HG02884 (cell line): Measurements from ENCODE around the gene KIF25.

ENCODE experiments used
- ATAC-seq: cut with Tn5 transposase; IDR thresholded peaks from one replicate; pipeline ENCODE4 v1.9.1; 2021; ENCODE audit warnings: mild to moderate bottlenecking, moderate library complexity; ENCODE audit not compliant: unreplicated experiment

Gene KIF25, protein sequence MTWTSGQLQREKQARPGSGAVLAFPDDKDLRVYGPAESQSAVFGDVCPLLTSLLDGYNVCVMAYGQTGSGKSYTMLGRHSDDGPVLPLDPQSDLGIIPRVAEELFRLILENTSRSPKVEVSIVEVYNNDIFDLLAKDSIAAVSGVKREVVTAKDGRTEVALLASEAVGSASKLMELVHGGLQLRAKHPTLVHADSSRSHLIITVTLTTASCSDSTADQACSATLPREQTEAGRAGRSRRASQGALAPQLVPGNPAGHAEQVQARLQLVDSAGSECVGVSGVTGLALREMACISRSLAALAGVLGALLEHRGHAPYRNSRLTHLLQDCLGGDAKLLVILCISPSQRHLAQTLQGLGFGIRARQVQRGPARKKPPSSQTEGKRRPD

DNA sequence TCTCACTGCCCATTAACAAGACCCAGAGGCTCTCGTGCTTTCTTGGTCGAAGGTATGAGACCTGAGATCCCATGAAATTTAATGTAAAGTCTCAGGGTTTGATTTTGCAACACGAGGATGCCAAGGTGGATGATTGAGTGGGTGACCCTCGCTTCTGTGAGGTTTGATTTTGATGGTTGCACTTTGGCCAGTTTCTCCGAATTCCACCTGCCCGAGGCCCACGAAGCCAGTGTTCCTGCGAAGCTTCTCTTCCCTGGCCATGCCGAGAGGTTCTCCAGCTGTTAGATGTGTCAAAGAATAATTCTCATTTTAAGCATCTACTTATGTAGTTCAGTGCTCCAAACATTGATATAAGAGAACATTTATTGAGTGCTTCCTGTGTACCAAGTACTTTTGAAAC is at the start of gene KIF25:
TSS of gene KIF25 (plus strand) at position 30 of the 400 bp plus-strand sequence. CDS start 31,915 bp downstream, outside the sequence.
- ATAC-seq, result no peak

DNA sequence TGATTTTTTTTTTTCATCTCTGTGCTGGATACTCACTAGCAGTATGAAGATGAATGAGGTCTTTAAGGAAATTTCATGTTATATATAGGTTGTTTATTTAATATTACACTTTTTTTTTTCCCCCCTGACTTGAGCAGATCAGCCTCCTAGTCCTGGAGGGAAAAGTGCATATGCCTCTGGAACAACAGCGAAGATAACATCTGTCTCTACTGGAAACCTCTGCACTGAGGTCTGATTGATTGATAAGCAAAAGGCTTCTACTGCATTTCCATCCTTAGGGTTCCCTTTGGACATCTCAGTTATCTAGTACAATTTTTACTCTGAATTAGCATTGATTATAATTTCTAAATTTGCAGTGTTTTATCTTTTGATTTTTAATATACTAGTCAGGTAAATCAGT is 49.8 kb upstream of the KIF25 start:
- no peak for ATAC-seq

DNA sequence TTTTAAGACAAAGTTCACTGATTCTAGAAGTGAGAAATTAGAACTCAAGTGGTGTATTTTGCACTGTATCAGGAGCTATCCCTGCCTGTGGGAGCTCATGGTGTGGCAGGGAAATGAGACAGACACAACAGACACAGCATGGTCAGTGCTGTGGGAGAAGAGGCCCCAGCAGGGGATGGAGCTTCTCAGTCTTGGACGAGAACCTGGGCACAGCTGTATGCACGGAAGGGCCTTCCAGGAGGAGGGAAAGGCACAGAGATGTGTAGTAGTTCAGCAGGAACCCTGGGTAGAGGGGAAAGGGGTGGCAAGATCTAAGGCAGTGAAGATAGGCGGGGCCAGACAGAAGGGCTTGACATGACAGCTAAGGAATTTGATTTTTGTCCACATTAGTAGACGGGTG is 48.8 kb upstream of the KIF25 start:
- ATAC-seq, result no peak

DNA sequence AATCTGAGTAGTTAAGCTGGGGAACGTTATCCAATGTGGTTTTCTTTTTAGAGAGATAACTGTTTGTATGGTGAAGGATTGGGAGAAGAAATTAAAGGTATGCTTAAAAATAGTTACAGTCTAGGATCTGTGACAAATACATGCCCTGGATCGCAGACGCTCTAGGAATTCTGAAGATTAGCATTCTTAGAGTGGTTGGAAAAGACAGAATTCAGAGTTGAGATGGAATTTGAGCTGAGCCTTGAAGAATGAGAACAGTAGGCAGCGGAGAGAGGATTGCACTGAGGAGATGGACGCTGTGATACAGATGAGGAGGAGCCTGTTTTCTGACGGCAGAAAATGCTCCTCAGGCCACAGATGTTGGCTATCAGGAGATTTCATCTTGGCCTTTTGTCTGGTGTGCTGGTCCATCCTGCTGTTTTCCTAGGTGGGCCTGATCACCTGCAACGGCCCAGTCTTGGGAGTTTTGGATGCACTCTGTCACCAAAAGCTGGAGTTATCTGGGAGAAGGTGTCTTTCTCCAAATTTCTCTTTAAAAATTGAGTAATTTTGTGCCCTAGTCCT is 48.3 kb upstream of the KIF25 start:
- no peak for ATAC-seq

DNA sequence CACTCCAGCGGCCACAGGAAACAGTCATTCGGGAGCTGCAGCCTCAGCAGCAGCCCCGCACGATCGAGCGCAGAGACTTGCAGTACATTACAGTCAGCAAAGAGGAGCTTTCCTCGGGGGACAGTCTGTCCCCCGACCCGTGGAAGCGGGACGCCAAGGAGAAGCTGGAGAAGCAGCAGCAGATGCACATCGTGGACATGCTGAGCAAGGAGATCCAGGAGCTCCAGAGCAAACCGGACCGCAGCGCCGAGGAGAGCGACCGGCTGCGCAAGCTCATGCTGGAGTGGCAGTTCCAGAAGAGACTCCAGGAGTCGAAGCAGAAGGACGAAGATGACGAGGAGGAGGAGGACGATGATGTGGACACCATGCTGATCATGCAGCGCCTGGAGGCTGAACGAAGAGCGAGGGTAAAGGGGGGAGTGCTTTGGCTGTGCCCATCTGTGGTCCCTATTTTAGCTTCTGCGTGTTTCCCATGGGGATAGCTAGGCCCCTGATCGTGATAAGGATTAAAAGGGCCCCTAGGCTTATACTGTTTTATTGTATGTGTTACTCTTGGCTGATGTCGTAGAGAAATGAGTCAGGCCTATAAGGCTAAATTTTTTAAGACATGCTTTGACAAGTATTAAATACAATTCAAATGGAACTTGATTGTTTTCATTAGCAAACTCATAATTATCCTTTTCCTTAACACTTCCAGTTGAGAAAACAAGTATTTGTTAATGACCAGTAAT is 45.5 kb upstream of the KIF25 start:
- ATAC-seq, result no peak

DNA sequence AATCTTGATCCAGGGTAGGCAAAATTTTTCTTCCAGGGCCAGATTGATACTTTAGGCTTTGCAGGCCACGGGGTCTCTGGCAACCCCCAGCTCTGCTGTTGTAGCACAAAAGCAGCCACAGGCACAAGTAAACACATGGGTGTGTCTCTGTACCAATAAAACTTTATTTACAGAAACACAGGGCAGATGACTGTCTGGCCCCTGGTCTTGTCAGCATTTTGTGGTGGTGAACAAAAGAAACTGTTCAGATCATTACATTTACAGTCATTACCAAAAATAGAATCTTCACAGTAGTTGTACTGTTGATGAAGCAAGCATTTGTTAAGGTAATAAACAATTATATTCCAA is 45.0 kb upstream of the KIF25 start:
- no peak for ATAC-seq

DNA sequence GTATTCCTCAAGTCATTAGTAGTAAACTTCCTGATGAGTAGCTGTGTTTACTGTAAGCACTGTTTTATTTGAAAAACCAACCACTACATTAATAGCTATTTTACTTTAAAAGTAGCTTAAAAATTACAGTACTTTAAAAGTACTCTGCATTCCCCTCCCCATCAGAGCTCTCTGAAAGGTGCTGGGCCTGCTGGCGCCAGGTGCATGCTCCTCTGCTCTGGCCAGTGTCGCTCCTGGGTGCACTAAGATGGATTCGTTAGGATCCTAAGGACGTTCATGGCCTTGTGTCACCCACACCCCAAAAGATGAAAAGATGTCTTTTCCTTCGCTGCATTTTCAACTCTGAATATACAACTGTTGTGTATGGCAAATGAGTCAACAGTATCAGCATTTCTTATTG is 43.9 kb upstream of the KIF25 start:
- no peak for ATAC-seq

DNA sequence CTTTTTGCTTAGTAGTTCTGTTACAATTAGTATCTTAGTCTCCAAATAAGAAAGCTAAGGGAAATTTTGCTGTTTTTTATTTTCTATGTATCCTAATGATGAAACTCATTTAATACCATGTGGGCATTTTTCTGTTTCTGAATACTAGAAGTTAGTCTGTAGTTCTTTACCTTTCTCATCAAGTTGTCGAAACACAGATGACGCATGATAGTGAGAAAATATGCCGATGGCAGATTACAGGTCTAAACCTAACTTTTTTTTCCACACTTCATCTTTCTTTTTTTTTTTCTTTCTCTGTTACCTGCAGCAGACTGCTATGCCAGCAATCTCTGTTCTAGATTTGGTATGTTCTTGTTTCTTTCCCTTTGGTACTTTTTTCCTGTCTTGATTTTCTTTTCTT is 43.3 kb upstream of the KIF25 start:
- no peak for ATAC-seq

DNA sequence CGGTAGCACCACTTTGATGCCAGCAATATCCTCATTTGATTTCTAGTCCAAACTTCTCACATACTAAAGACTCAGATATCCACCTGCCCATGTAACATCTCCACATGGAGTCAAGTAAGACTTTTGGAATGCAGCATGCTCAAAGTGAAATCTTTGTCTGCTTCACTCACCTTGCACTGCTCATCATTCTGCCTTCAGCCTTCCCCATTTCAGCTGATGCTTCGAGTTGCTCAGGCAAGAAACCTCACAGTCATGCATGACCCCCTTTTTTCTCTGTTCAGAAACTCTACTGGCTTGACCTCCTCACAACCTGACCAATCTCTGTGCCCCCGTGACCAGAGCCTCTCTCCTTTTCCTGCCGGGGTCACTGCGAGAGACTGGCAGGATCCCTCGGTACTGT is 41.0 kb upstream of the KIF25 start:
- ATAC-seq, result no peak

DNA sequence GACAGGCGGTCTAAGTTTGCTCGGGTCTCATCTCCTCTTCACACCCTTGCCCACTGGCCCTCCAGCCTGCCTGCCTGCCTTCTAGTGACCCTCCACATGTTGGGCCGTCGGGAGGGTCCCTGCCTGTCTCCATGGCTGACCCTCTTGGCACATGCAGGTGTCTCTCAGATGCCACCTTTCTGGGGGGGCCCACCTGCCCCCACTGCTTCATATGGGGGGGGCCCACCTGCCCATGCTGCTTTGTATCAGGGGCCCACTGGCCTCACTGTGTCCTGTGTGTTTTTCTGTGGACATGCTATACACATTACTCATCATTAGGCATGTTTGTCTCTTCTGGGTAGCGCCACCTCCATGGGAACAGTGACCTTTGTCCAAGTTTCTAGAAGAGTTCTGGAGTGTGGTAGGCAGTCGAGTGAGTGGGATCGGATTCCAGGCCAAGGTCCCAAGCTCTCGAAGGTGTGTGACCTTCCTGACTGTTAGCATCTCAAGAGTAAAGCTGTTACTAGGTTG is 40.4 kb upstream of the KIF25 start:
- ATAC-seq, result no peak

DNA sequence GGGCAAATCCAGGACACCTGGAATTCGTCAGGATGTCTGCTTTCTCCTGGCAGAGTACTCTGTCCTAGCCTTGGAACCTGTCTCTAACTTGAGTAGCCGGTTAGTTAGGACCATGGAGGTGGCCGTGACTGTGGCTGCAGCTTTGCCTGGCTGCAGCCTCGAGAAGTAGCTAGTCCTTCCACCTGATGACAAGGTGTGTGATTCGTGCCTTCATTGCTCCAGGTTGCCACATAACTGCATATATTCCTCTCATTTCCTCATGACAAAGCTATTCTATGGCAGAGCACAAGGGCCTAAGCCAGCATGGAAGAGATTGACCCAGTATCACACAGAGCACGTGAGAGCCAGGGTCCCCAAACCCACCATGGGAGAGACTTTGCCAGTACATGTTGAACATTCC is 39.8 kb upstream of the KIF25 start:
- ATAC-seq, result no peak

DNA sequence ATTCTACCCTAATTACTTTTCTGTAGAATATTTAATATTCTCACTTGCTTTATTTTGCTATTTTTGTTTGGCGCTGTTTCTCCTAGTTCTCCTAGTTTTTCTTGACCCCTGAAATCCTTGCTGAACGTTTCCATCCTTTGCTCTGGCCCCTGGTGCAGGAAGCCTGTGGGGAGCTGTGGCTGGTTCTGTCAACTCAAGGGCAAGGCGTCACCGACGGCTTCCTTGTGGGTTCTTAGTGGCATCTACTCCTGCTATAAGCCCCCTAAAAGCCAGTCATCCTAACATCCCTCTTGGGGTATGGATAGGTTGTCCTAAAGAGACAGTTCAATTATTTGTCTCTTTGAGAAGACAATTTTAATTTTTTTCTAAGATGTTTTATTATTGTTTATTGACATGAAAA is 36.9 kb upstream of the KIF25 start:
- no peak for ATAC-seq

DNA sequence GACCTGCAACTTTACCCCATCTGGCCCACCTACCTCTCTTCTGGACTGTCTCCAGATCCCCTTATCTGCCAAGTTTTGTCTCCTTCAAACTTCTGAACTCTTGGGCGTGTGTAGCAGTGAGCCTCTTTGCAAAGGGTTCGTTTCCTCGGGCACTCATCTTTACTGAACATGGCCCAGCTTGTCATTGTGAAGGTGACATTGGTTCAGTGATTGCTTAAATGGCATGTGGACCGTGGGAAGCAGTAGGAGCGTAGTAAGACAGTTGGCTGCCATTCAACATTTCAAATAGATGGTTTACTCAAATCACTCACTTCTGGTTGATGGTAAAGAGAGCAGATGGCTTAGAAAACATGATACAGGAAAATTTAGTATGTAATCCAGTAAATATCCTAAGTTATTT is 34.8 kb upstream of the KIF25 start:
- no peak for ATAC-seq

DNA sequence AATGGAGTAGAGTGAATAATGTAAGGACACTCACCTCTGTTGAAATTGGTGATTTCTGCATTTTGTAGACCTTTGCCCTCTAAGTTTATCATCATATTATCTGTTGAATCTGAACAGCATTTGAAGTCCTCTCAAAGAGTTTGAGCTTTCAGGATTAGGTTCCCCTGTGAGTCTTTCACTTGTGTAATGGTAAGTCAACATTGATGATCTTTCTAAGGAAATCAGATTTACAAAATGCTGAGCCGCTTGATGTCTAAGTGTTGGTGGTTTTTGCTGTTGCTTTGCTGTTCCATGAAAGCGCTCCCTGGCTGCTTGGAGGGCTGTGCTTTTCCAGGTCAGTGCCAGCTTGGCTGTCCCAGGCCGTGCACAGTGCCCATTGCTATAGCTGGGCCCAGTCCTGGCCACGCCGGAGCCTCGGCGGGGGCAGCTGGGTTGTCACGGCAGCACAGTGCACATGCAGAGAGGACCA is 33.8 kb upstream of the KIF25 start:
- no peak for ATAC-seq

DNA sequence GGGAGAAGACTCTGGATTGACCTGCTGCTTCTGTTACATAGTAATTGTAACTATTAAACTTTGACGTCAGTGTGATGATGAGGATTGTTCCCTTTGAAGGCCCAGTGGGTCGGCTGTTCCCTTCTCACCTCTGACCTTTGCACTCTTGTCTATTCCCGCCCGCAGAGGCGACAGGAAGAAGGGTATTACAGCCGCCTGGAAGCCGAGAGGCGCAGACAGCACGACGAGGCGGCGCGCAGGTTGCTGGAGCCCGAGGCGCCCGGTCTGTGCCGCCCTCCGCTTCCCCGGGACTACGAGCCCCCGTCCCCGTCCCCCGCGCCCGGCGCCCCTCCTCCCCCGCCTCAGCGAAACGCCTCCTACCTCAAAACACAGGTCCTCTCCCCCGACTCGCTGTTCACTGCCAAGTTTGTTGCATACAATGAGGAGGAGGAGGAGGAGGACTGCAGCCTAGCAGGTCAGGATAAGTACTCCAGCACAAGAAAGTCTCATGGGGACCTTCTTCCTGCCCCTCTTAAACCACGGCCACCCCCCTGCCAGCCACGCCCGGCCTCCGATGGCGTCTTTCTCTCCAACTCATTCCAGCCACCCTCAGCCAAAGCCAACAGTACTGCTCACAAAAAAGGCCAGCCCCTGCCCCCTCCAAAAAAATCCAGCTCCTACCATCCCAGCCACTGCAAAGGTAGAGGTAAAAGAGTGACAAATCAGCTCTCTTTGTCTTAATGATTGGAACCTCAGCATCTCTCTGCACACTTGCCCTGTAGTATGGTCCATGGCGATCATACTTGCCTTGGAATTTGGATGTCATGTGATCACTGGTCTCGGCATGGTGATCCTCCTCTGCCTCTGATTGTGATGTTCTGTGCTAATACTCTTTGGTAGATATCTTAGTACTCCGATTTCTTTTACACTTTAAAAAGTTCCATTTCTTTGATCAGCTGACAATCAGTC is 31.6 kb upstream of the KIF25 start:
- ATAC-seq, result no peak

DNA sequence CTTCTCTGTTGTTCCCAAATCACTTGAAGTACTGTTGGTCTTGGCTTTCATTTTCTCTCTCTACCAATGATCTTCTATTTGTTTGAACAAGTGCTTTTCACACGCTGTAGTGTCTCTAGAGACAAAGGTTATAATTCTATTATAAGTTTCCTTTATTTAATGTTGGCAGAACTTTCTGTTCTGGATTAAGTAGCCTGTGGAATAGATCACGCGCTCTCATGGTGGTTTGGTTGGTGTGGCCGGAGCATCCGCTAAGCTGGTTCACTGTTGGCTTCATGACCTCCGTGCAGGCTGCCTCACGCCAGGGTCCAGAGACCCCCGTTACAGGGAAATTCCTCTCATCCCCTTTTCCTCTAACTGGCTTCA is 30.9 kb upstream of the KIF25 start:
- ATAC-seq, result no peak

DNA sequence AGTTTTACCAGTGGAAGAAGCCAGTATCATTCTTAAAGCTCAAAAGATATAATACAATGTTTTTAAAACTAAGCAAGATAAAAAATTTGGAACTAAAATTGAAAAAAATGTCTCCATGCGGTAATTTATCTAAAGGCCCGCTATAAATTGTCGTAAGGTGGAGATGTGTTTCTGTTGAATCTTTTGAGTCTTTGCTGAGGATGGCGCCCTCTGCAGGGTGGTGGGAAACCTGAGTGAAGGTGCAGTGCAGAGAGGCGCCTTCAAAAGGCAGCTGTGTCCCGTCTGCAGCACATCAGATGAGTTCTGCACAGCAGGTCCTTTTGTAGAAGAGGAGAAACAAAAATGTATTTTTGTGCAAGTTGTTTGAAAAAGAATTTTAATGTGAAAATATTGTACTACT is 29.4 kb upstream of the KIF25 start:
- ATAC-seq, result no peak

DNA sequence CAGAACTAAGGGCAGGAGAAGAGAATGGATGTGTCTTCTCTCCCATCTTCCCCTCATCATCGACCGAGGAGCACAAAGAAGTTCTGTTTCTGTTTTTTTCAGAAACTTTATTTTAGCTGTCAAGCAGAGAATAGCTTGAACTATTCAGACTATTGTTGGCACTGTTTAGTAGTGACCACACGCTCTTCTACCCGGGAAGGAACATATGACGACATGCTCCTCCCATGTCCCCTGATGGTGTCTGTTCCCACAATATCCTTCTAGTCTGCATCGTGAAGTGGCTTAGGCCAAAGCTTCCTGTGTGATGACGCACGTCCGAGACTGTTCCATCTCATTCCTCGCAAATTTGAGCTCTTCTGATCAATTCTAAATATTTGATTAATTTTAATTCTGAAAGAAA is 27.2 kb upstream of the KIF25 start:
- no peak for ATAC-seq

DNA sequence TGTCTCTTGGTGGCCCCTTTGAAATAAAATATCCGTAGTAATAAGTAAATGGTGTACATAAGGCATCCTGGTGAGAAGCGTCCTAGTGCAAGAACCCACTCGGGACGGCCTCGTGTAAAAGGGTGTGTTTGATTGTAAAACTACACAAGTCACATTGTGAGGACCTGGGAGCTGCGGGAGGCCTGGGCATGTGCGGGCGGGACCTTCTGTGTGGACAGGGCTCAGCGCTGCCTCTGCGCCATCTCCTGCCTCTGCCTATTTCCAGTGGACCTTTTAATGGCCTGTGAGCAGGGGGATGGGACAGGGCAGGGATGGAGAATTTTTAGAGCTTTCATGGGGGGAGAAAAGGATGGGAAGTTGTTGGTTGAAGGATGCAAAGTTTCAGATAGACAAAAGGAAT is 25.3 kb upstream of the KIF25 start:
- no peak for ATAC-seq

DNA sequence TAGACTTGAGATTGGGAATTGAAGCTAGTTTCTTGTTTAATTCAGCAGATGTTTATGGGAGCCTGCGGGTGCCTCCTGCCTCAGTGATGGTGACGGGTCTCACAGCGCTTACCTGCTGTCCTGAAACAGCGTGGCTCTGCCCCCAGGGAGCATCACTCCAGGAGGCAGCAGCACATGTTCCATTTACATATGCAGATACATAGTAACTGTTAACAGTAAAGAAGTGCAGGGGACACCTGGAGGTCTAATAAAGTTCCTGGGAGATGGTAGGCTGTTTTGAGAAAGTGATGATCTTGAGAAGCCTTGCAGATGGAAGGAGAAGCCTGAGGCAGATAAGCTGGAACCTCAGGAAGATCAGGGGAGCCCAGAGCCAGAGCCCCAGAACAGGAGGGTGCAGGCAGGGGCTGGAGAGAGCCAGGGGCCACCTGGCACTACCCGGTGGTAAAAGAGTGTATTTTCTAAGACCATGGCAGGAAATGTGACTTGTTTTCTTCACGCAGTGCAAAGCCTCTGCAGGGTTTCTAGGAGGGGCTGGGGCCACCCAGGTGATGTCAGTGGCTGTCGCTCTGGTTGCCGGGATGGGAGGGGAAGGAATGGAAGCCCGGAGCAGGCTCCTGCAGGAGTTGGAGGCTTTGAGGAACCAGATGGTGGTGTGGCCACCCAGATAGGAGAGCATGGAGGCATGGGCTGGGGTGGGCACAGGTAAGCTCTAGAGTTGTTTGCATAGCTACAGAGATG is 24.2 kb upstream of the KIF25 start:
- ATAC-seq, result no peak
